Sigmoid colon (tissue), 4 donors: ENCODE results near the gene SLCO2A1.

ENCODE experiments used
- EP300 ChIP-seq, 4 donors: sonication (generic); formaldehyde crosslinking; IDR thresholded peaks; one replicate each; pipeline ENCODE4 v1.6.1; 2017; ENCODE audit warnings: antibody characterized with exemption in 4 of 4
- POLR2A ChIP-seq, 2 donors: fragments of 450-650 bp; IDR thresholded peaks; one replicate each; pipeline ENCODE4 v1.6.1; 2016; ENCODE audit warnings: antibody characterized with exemption in 2 of 2, mild to moderate bottlenecking in 2 of 2, moderate library complexity in 2 of 2
- POLR2AphosphoS5 ChIP-seq, 4 donors: sonication (generic); formaldehyde crosslinking; IDR thresholded peaks; one replicate each; pipeline ENCODE4 v1.6.1; 2017; ENCODE audit warnings: antibody characterized with exemption in 4 of 4
- TF ChIP-seq, protein P1 (sequence below), 4 experiments: fragments of 450-650 bp in 3 of 4; fragments of 200-600 bp in 1 of 4; IDR thresholded peaks; one replicate each; pipeline ENCODE4 v1.5.1; 2016 to 2019; ENCODE audit warnings: antibody characterized with exemption in 4 of 4, mild to moderate bottlenecking in 3 of 4, moderate library complexity in 2 of 4

DNA sequence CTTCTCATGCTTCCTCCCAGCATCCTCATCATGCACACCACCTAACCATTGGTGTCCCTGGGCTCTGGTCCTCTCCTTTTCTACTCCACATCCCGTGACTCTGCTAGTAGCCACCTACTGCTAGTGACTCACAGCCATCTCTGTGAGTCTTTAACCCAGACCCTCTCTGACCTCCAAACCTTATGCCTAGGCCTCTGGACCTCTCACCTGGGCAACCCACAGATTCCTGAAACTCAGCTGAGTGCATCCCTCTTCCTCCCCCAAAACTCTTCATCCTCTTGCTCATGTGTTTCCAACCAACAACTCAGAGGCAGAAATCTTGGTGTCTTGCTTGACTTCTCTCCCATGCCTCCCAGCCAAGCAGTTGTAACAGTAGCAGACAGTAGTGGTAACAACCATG, 20.0 kb upstream of the SLCO2A1 start:
- TF ChIP-seq, protein P1, sequence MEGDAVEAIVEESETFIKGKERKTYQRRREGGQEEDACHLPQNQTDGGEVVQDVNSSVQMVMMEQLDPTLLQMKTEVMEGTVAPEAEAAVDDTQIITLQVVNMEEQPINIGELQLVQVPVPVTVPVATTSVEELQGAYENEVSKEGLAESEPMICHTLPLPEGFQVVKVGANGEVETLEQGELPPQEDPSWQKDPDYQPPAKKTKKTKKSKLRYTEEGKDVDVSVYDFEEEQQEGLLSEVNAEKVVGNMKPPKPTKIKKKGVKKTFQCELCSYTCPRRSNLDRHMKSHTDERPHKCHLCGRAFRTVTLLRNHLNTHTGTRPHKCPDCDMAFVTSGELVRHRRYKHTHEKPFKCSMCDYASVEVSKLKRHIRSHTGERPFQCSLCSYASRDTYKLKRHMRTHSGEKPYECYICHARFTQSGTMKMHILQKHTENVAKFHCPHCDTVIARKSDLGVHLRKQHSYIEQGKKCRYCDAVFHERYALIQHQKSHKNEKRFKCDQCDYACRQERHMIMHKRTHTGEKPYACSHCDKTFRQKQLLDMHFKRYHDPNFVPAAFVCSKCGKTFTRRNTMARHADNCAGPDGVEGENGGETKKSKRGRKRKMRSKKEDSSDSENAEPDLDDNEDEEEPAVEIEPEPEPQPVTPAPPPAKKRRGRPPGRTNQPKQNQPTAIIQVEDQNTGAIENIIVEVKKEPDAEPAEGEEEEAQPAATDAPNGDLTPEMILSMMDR (IDR thresholded peaks at IDR 0.05) = no peak
- no peak for TF ChIP-seq POLR2AphosphoS5 (IDR thresholded peaks at IDR 0.05)
- no peak for TF ChIP-seq POLR2A (IDR thresholded peaks at IDR 0.05)
- TF ChIP-seq EP300 (IDR thresholded peaks at IDR 0.05) = no peak
